OCI-LY3 (cell line): ENCODE results near the gene SLC9A4.

Experiments
- H2AFZ ChIP-seq: fragments of 200-600, 300-600 bp; shearing (Covaris generic); 2 replicates; pipeline ENCODE4 v1.6.0; 2014; ENCODE audit warnings: antibody characterized with exemption, low read depth, low read length
- H3K27ac ChIP-seq: fragments of 200-600, 300-600 bp; sonication (generic); 2 replicates; pipeline ENCODE4 v1.5.1; 2014; ENCODE audit warnings: mild to moderate bottlenecking, low read length, moderate library complexity, mixed read lengths
- H3K27me3 ChIP-seq: fragments of 200-600, 300-600 bp; sonication (generic); 2 replicates; pipeline ENCODE4 v1.6.1; 2014; ENCODE audit warnings: low read depth, low read length, mixed read lengths
- H3K36me3 ChIP-seq: fragments of 200-600, 300-600 bp; sonication (generic); replicated peaks from 2 replicates; pipeline ENCODE3; 2014; ENCODE audit warnings: low read depth, low read length, mixed read lengths
- H3K4me1 ChIP-seq: fragments of 300-600, 200-600 bp; sonication (generic); 2 replicates; pipeline ENCODE4 v1.6.1; 2014; ENCODE audit warnings: low read length, mixed read lengths
- H3K4me2 ChIP-seq: fragments of 200-600, 300-600 bp; sonication (generic); 2 replicates; pipeline ENCODE4 v1.6.1; 2014; ENCODE audit warnings: low read length, mixed read lengths
- H3K4me3 ChIP-seq: fragments of 300-600, 200-600 bp; sonication (generic); 2 replicates; pipeline ENCODE4 v1.5.1; 2014; ENCODE audit warnings: antibody characterized with exemption, mild to moderate bottlenecking, low read length, moderate library complexity
- H3K79me2 ChIP-seq: fragments of 300-600, 200-600 bp; shearing (Covaris generic); 2 replicates; pipeline ENCODE4 v1.6.1; 2014; ENCODE audit warnings: mild to moderate bottlenecking, low read length, mixed read lengths
- H3K9ac ChIP-seq: fragments of 300-600, 200-600 bp; shearing (Covaris generic); 2 replicates; pipeline ENCODE4 v1.6.0; 2014; ENCODE audit warnings: mild to moderate bottlenecking, low read length, moderate library complexity
- H3K9me3 ChIP-seq: fragments of 200-600, 300-600 bp; shearing (Covaris generic); 2 replicates; pipeline ENCODE4 v1.6.1; 2014; ENCODE audit warnings: low read length, mixed read lengths; ENCODE audit not compliant: insufficient read depth
- H4K20me1 ChIP-seq: fragments of 200-600, 300-600 bp; sonication (generic); 2 replicates; pipeline ENCODE4 v1.6.1; 2016; ENCODE audit warnings: low read length, mixed read lengths; ENCODE audit not compliant: insufficient read depth
- EZH2phosphoT487 ChIP-seq: fragments of 200-600 bp; shearing (Covaris generic); IDR thresholded peaks from 2 replicates; pipeline ENCODE4 v1.6.1; 2018; ENCODE audit warnings: antibody characterized with exemption, mixed run types, low read depth
- TF ChIP-seq, protein P1 (sequence below): fragments of 200-600, 300-600 bp; sonication (generic); IDR thresholded peaks from 2 replicates; pipeline ENCODE4 v1.5.1; 2014; ENCODE audit warnings: antibody characterized with exemption, low read length, low read depth

Gene SLC9A4

GRCh38 chr2:102522162-102522561, 49.1 kb downstream of the SLC9A4 start:
- Histone ChIP-seq H3K36me3 (no peaks in the 10 kb centered on the region), H3K9me3 (no peaks in the 10 kb centered on the region), H4K20me1 (no peaks in the 10 kb centered on the region), H3K4me1 (peaks cover 3% of the 10 kb centered on the region; the same call in 1 of the 2 replicates), H2AFZ (no peak overlapping the region), H3K27me3 (0 out of 2 replicates have a peak, but pooled peaks cover 3% of the 10 kb centered on the region), H3K4me2 (no peak overlapping the region), H3K27ac (no peak overlapping the region), H3K9ac (no peak overlapping the region), H3K4me3 (no peak overlapping the region), H3K79me2 (no peaks in the 10 kb centered on the region)
- no peak for TF ChIP-seq EZH2phosphoT487
- TF ChIP-seq, protein P1, sequence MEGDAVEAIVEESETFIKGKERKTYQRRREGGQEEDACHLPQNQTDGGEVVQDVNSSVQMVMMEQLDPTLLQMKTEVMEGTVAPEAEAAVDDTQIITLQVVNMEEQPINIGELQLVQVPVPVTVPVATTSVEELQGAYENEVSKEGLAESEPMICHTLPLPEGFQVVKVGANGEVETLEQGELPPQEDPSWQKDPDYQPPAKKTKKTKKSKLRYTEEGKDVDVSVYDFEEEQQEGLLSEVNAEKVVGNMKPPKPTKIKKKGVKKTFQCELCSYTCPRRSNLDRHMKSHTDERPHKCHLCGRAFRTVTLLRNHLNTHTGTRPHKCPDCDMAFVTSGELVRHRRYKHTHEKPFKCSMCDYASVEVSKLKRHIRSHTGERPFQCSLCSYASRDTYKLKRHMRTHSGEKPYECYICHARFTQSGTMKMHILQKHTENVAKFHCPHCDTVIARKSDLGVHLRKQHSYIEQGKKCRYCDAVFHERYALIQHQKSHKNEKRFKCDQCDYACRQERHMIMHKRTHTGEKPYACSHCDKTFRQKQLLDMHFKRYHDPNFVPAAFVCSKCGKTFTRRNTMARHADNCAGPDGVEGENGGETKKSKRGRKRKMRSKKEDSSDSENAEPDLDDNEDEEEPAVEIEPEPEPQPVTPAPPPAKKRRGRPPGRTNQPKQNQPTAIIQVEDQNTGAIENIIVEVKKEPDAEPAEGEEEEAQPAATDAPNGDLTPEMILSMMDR: no peak

DNA sequence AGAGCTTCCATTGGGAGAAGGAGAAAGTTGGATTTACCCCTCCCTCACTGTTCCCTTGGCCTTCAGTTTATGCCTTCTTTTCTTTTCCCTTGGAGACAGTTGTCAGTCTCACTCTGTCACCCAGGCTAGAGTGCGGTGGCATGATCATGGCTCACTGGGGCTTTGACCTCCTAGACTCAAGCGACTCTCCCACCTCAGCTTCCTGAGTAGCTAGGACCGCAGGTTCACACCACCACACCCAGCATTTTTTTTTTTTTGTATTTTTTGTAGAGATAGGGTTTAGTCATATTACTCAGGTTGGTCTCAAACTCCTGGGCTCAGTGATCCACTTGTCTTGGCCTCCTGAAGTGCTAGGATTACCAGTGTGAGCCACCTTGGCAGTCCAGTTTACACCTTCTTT, 49.9 kb downstream of the SLC9A4 start:
- TF ChIP-seq EZH2phosphoT487: no peak
- TF ChIP-seq, protein P1: no peak
- H3K4me3 ChIP-seq: no peak overlapping the region
- H2AFZ ChIP-seq: no peak overlapping the region
- no peaks in the 10 kb centered on the region for H4K20me1 ChIP-seq
- no peak overlapping the region for H3K4me2 ChIP-seq
- 0 out of 2 replicates have a peak, but pooled peaks cover 3% of the 10 kb centered on the region for H3K27me3 ChIP-seq
- H3K36me3 ChIP-seq: no peaks in the 10 kb centered on the region
- no peaks in the 10 kb centered on the region for H3K79me2 ChIP-seq
- H3K27ac ChIP-seq: no peak overlapping the region
- H3K9ac ChIP-seq: no peak overlapping the region
- no peaks in the 10 kb centered on the region for H3K9me3 ChIP-seq
- peaks cover 3% of the 10 kb centered on the region; the same call in 1 of the 2 replicates for H3K4me1 ChIP-seq

- Histone ChIP-seq H3K27ac (no peak overlapping the region), H3K9ac (no peak overlapping the region), H3K4me3 (no peak overlapping the region), H4K20me1 (no peaks in the 10 kb centered on the region), H3K9me3 (no peaks in the 10 kb centered on the region), H3K36me3 (no peaks in the 10 kb centered on the region), H2AFZ (no peak overlapping the region), H3K79me2 (no peaks in the 10 kb centered on the region), H3K4me1 (peaks cover 3% of the 10 kb centered on the region; the same call in 1 of the 2 replicates), H3K27me3 (no peaks in the 10 kb centered on the region), H3K4me2 (no peak overlapping the region)
- TF ChIP-seq, protein P1: no peak
- TF ChIP-seq EZH2phosphoT487: no peak
These were observed 50.6 kb downstream of the SLC9A4 start for GRCh38 chr2:102523651-102524050.

DNA sequence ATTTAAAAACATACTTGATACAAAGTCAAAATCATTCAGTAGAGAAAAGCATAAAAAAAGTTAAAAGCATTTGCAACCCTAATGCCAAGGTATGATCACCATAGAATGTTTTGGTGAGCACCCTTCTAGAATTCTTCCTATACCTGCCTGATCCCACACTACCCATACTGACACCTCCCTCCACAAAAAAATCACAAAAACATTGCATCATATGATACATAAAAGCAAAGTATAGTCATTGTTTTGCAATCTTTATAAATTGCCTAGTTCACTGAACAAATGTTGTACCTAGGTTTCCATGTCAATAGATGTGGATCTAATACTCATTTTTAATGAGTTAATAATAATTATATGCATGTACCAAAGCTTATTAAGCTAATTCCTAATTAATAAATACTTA, 54.1 kb downstream of the SLC9A4 start:
- TF ChIP-seq, protein P1: no peak
- no peak for TF ChIP-seq EZH2phosphoT487
- Histone ChIP-seq H3K79me2 (no peaks in the 10 kb centered on the region), H3K4me3 (no peak overlapping the region), H3K9ac (no peak overlapping the region), H3K27ac (no peak overlapping the region), H2AFZ (no peak overlapping the region), H3K9me3 (no peaks in the 10 kb centered on the region), H4K20me1 (no peaks in the 10 kb centered on the region), H3K4me1 (no peaks in the 10 kb centered on the region), H3K4me2 (no peak overlapping the region), H3K27me3 (no peaks in the 10 kb centered on the region), H3K36me3 (no peaks in the 10 kb centered on the region)
